ENCODE results near the gene PAXIP1.

The PAXIP1 gene

GRCh38 chr7:154909241-154910105, 93.5 kb downstream of the PAXIP1 start:
- WGBS, 2 donors (ENCODE audit: extremely low coverage in 2 of 2, insufficient read length in 2 of 2, insufficient replicate concordance in 1 of 2), result no CpG with 5 or more reads among the region's 26 CpGs
- peak overlapping the region; percentile 12 for H3K18ac ChIP-seq (ENCODE audit: low read length)
- peaks cover 0 to 7% of the 10 kb centered on the region in 2 donors for H3K9me3 ChIP-seq (replicated peaks in 1 of 2; ENCODE audit: control insufficient read depth in 2 of 2, insufficient read depth in 1 of 2, low read depth in 1 of 2, low read length in 2 of 2)
- H3K27me3 ChIP-seq (ENCODE audit: control insufficient read depth in 3 of 3, insufficient read depth in 3 of 3, low read depth in 1 of 3, low read length in 3 of 3), result peaks cover 3 to 7% (median 6%) of the 10 kb centered on the region in 3 experiments
- H2BK120ac ChIP-seq (ENCODE audit: low read depth, low read length), result no peak overlapping the region
- H3K9ac ChIP-seq (ENCODE audit: low read depth, low read length, poor library complexity), result no peak overlapping the region
- H4K91ac ChIP-seq (ENCODE audit: low read depth, low read length, poor library complexity), result no peak overlapping the region
- DNase-seq (ENCODE audit: low spot score), result no peak
- H3K14ac ChIP-seq (ENCODE audit: low read length), result no peak overlapping the region
- peaks cover 2 to 5% of the 10 kb centered on the region in 2 donors for H3K4me1 ChIP-seq (ENCODE audit: control insufficient read depth in 2 of 2, insufficient read depth in 1 of 2, low read depth in 1 of 2, low read length in 2 of 2)
- H3K4me3 ChIP-seq (ENCODE audit: low read length in 2 of 2), result no peak overlapping the region
- no peak overlapping the region for H2BK12ac ChIP-seq (ENCODE audit: low read length)
- H2BK15ac ChIP-seq (ENCODE audit: low read length), result no peak overlapping the region
- H3K27ac ChIP-seq (replicated peaks; ENCODE audit: low read length), result no peak overlapping the region
- no peak overlapping the region for H3K23ac ChIP-seq (ENCODE audit: low read depth, low read length, poor library complexity)
- no peak overlapping the region for H3K4ac ChIP-seq (ENCODE audit: low read length)
- H2AFZ ChIP-seq (ENCODE audit: low read length), result no peak overlapping the region
- H2AK5ac ChIP-seq (ENCODE audit: low read depth, low read length), result peak overlapping the region; percentile 39
- no peaks in the 10 kb centered on the region for H3K36me3 ChIP-seq (replicated peaks in 1 of 2; ENCODE audit: control insufficient read depth in 2 of 2, insufficient read depth in 2 of 2, low read length in 2 of 2)
- no peak overlapping the region for H4K8ac ChIP-seq (ENCODE audit: low read depth, low read length)
- no peak overlapping the region for H3K4me2 ChIP-seq (ENCODE audit: insufficient read depth, low read length, poor library complexity, severe bottlenecking)
- peak overlapping the region; percentile 19 for H2BK5ac ChIP-seq (ENCODE audit: low read length)
- H3K79me1 ChIP-seq (ENCODE audit: low read depth, low read length), result no peaks in the 10 kb centered on the region

DNA sequence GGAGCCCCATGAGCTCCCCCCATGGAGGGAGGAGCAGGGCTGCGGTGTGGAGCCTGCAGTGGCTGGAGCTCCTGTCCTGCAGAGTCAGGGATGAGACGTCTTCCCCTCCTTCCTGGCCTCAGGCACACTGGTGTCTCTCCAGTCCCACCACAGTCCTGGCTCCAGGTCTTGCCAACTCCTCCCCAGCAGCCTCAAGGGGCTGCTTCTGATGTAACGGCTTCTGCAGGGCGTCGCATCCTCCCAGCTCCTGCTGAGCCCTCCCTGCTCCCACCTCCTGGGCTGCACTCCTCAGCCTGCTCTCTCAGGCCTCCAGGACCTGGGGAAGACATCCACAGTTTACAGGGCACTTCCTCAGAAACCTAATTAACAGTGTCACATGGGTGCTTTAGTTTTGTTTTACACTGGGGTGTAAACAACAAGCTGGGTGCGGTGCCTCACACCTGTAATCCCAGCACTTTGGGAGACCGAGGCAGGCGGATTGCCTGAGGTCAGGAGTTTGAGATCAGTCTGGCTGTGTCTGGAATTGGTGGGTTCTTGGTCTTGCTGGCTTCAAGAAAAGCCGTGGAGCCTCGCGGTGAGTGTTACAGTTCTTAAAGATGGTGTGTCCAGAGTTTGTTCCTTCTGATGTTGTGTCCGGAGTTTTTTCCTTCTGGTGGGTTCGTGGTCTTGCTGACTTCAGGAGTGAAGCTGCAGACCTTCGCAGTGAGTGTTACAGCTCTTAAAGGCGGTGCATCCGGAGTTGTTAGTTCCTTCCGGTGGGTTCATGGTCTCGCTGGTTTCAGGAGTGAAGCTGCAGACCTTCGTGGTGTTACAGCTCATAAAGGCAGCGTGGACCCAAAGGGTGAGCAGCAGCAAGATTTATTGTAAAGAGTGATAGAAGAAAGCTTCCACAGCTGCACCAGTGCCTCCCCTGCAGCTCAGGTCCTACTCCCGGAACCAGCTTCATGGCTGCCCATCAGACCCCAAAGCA, 95.0 kb downstream of the PAXIP1 start:
- Histone ChIP-seq H3K18ac (ENCODE audit: low read length) (peak overlapping the region; percentile 49), H3K4ac (ENCODE audit: low read length) (no peak overlapping the region), H4K8ac (ENCODE audit: low read depth, low read length) (no peak overlapping the region), H3K36me3 (replicated peaks in 1 of 2; ENCODE audit: control insufficient read depth in 2 of 2, insufficient read depth in 2 of 2, low read length in 2 of 2) (no peaks in the 10 kb centered on the region), H3K4me2 (ENCODE audit: insufficient read depth, low read length, poor library complexity, severe bottlenecking) (no peak overlapping the region), H4K91ac (ENCODE audit: low read depth, low read length, poor library complexity) (no peak overlapping the region), H3K79me1 (ENCODE audit: low read depth, low read length) (no peaks in the 10 kb centered on the region), H2BK12ac (ENCODE audit: low read length) (no peak overlapping the region), H2AK5ac (ENCODE audit: low read depth, low read length) (no peak overlapping the region), H2BK5ac (ENCODE audit: low read length) (no peak overlapping the region), H3K9ac (ENCODE audit: low read depth, low read length, poor library complexity) (no peak overlapping the region), H2BK120ac (ENCODE audit: low read depth, low read length) (no peak overlapping the region), H3K4me3 (ENCODE audit: low read length in 2 of 2) (no peak overlapping the region), H3K9me3 (replicated peaks in 1 of 2; ENCODE audit: control insufficient read depth in 2 of 2, insufficient read depth in 1 of 2, low read depth in 1 of 2, low read length in 2 of 2) (peaks cover 0 to 7% of the 10 kb centered on the region in 2 donors), H3K27me3 (ENCODE audit: control insufficient read depth in 3 of 3, insufficient read depth in 3 of 3, low read depth in 1 of 3, low read length in 3 of 3) (no peaks in the 10 kb centered on the region), H3K27ac (replicated peaks; ENCODE audit: low read length) (no peak overlapping the region), H2BK15ac (ENCODE audit: low read length) (no peak overlapping the region), H2AFZ (ENCODE audit: low read length) (no peak overlapping the region), H3K14ac (ENCODE audit: low read length) (no peak overlapping the region), H3K4me1 (ENCODE audit: control insufficient read depth in 2 of 2, insufficient read depth in 1 of 2, low read depth in 1 of 2, low read length in 2 of 2) (peaks cover 0 to 7% of the 10 kb centered on the region in 2 donors), H3K23ac (ENCODE audit: low read depth, low read length, poor library complexity) (no peak overlapping the region)
- no CpG with 5 or more reads among the region's 21 CpGs for WGBS, 2 donors (ENCODE audit: extremely low coverage in 2 of 2, insufficient read length in 2 of 2, insufficient replicate concordance in 1 of 2)
- no peak for DNase-seq (ENCODE audit: low spot score)

DNA sequence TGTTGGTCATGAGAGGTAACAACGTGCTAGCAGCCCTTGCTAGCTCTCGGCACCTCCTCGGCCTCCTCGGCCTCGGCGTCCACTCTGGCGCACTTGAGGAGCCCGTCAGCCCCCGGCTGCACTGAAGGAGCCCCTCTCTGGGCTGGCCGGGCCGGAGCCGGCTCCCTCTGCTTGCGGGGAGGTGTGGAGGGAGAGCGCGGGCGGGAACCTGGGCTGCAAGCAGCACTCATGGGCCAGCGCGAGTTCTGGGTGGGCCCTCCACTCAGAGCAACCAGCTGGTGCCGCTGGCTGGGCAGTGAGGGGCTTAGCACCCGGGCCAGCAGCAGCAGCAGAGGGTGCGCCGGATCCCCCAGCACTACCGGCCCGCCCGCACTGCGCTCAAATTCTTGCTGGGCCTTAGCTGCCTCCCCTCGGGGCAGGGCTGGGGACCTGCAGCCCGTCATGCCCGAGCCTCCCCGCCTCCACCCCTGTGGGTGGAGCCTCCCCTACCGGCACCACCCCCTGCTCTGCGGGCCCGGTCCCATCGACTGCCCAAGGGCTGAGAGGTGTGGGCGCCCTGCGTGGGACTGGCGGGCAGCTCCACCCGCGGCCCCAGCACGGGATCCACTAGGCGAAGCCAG, 96.1 kb downstream of the PAXIP1 start:
- H4K8ac ChIP-seq (ENCODE audit: low read depth, low read length), result no peak overlapping the region
- no peak for DNase-seq (ENCODE audit: low spot score)
- WGBS, 2 donors (ENCODE audit: extremely low coverage in 2 of 2, insufficient read length in 2 of 2, insufficient replicate concordance in 1 of 2), result no CpG with 5 or more reads among the region's 41 CpGs

More for the DNA sequence above, 96.1 kb downstream of the PAXIP1 start:
- no peaks in the 10 kb centered on the region for H3K79me1 ChIP-seq (ENCODE audit: low read depth, low read length)
- no peak overlapping the region for H2BK15ac ChIP-seq (ENCODE audit: low read length)
- H3K9ac ChIP-seq (ENCODE audit: low read depth, low read length, poor library complexity), result no peak overlapping the region
- no peak overlapping the region for H3K4me2 ChIP-seq (ENCODE audit: insufficient read depth, low read length, poor library complexity, severe bottlenecking)
- H4K91ac ChIP-seq (ENCODE audit: low read depth, low read length, poor library complexity), result no peak overlapping the region
- peaks cover 0 to 7% of the 10 kb centered on the region in 2 donors for H3K9me3 ChIP-seq (replicated peaks in 1 of 2; ENCODE audit: control insufficient read depth in 2 of 2, insufficient read depth in 1 of 2, low read depth in 1 of 2, low read length in 2 of 2)
- H2BK5ac ChIP-seq (ENCODE audit: low read length), result no peak overlapping the region
- H2AK5ac ChIP-seq (ENCODE audit: low read depth, low read length), result no peak overlapping the region
- H3K4me1 ChIP-seq (ENCODE audit: control insufficient read depth in 2 of 2, insufficient read depth in 1 of 2, low read depth in 1 of 2, low read length in 2 of 2), result peaks cover 0 to 9% of the 10 kb centered on the region in 2 donors
- no peak overlapping the region for H3K27ac ChIP-seq (replicated peaks; ENCODE audit: low read length)
- H3K4me3 ChIP-seq (ENCODE audit: low read length in 2 of 2), result no peak overlapping the region
- H3K18ac ChIP-seq (ENCODE audit: low read length), result no peak overlapping the region
- no peak overlapping the region for H3K4ac ChIP-seq (ENCODE audit: low read length)
- H3K36me3 ChIP-seq (replicated peaks in 1 of 2; ENCODE audit: control insufficient read depth in 2 of 2, insufficient read depth in 2 of 2, low read length in 2 of 2), result no peaks in the 10 kb centered on the region
- no peaks in the 10 kb centered on the region for H3K27me3 ChIP-seq (ENCODE audit: control insufficient read depth in 3 of 3, insufficient read depth in 3 of 3, low read depth in 1 of 3, low read length in 3 of 3)
- H3K23ac ChIP-seq (ENCODE audit: low read depth, low read length, poor library complexity), result no peak overlapping the region
- no peak overlapping the region for H3K14ac ChIP-seq (ENCODE audit: low read length)
- H2BK12ac ChIP-seq (ENCODE audit: low read length), result no peak overlapping the region
- no peak overlapping the region for H2AFZ ChIP-seq (ENCODE audit: low read length)
- no peak overlapping the region for H2BK120ac ChIP-seq (ENCODE audit: low read depth, low read length)

Data from neuronal stem cell (in vitro differentiated cells).